Stromal cell of bone marrow (primary cell): ENCODE measurements around the gene SMIM35.
"Not testable (repeated sequence)": the region's sequence is repeated elsewhere in the genome, so short reads cannot be mapped to it uniquely, and the experiment has no call there.

ENCODE experiments used
- DNase-seq: peaks from one replicate; pipeline ENCODE4 v3.0.0-alpha.2; 2012; ENCODE audit warnings: low read depth

The SMIM35 gene

GRCh38 chr11:118080296-118080695, 6.5 kb downstream of the SMIM35 start:
- no peak for DNase-seq

DNA sequence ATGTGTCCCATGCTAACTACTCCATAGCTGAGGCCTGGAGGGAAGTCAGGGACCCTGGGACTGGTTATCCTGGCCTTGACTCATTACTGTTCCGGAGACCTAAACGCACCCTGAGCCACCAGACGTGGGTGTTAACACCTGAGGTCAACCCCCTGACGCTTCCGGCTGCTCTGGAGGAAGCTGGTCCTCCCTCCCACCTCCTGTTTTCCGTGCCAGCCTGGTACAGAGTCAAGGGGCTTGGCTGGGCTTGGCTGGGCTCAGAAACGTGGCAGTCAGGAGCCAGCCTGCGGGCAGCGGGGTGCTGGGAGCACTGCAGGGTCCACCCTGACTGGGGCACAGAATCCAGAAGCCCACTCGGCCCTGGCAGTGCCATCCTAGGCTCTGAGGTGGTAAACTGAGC, 7.3 kb downstream of the SMIM35 start:
- DNase-seq, result no peak

DNA sequence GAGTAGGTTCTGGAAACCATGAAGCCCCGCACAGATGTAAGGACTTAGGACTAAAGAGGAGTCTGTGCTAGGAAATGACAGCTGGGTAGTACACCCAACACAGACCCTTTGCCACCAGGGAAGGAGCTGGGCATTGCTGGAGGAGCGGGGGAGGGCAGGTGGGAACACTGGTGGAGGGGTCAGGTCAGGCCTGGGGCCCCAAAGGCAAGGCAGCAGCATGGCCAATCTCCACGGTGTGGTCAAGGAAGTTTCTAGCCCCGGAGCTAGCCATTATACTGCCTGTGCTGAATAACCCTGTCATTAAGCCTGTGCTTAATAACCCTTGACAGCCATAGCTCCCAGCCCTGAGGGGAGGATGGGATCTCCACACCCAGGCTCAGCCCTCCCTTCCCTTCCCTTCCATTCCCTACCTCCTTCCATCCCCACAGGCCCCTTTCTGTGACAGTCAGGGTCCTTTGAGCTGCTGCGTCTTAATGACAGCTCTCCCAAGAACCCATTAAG, 7.8 kb downstream of the SMIM35 start:
- no peak for DNase-seq

GRCh38 chr11:118076754-118077281, 9.9 kb downstream of the SMIM35 start, which contains the start of gene TMPRSS4:
Gene TMPRSS4, plus strand, starts transcription at chr11:118077078. Its CDS starts 225 bp downstream, at chr11:118077303.
- DNase-seq, result no peak

- DNase-seq, result no peak
Observed at GRCh38 chr11:118074785-118075184, 12.0 kb downstream of the SMIM35 start.

DNA sequence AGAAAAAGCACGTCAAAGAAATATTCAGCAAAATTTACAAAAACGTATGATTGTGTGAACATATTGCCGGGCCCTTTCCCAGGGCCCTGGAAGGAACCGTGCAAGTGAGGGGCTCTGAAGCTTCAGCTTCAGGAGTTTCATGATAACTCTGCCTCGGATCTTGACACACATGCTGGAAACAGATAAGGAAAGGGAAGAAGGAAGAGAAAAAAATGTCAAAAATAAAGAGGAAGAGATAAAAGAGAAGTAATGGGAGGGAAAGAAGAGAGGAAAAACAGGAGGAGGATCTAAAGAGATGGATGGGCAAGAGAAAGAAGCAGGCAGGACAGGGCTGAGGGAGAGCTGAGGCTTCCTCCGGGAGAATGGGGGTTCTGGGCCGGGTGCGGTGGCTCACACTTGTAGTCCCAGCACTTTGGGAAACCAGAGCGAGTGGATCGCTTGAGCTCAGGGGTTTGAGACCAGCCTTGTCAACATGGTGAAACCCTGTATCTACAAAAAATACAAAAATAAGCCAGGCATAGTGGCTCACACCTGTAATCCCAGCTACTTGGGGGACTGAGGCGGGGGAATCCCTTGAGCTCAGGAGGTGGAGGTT, 12.6 kb downstream of the SMIM35 start:
- DNase-seq, result no peak

GRCh38 chr11:118073554-118073953, 13.2 kb downstream of the SMIM35 start:
- DNase-seq, result no peak

GRCh38 chr11:118071416-118072030, 15.2 kb downstream of the SMIM35 start:
- DNase-seq, result no peak

DNA sequence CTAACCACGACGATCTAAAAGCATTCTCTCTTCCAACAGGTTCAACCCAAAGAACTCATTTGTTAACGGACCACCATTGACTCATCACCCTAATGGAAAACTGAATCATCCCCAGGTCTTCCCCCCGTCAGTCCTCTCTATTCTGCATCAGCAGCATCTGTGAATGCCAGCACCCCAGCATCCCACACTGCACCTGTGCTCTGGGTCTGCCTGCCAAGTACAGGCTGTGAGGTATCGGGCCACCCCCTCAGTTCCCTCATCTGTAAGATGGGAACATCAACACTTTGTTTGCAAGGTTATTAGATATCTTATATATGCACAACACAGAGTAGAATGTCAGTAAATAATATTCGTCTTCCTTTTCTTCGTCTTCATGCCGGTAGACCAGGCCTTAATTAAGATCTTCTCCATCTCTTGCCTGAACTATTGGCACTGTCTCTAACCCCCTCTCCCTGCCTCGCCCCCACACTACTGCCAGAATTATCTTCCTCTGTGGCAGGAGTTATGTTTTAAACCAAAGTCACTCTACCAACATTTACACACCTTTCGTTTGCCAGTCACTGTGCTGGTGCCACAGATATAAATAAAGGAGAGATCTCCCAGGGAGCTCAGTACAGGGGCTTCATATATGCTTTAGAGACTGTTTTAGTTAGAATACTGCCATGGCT, 17.7 kb downstream of the SMIM35 start:
- no peak for DNase-seq

- DNase-seq, result no peak
Observed at GRCh38 chr11:118068206-118068944, 18.4 kb downstream of the SMIM35 start.

DNA sequence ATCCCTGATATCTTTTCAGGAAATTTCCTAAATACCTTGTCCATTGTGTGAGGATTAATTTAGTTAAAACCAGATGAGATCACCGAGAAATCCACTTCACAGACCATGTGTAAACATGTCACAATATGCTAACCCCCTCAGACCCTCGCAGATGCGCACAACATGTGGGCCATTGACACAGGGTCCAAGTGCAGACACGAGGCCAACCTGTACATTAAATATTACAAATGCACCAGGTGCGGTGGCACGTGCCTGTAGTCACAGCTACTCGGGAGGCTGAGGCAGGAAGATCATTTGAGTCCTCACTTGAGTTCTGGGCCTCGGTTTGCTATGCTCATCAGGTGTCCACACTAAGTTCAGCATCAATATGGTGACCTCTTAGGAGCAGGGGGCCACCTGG, 19.8 kb downstream of the SMIM35 start:
- DNase-seq, result no peak

- no peak for DNase-seq
Observed at GRCh38 chr11:118065384-118065783, 21.4 kb downstream of the SMIM35 start.

DNA sequence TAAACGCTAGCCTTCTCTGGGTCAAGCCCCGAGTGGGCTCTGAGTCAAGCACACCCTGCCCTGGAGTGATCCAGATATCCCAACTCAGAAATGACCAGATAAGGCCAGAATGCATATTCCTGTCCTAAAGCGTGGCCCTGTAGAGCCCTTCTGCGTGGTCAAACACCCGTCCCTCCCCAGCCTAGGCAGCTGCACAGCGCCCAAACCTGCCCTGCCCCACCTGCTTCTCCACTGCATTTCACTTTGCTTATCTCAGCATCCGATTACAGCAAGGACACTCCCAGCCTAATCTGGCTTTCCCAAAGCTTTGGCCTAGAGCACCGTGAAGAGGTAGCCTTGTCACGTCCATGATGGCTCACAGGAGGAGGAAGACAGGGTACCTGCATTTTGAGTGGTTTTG, 21.8 kb downstream of the SMIM35 start:
- DNase-seq, result no peak

DNA sequence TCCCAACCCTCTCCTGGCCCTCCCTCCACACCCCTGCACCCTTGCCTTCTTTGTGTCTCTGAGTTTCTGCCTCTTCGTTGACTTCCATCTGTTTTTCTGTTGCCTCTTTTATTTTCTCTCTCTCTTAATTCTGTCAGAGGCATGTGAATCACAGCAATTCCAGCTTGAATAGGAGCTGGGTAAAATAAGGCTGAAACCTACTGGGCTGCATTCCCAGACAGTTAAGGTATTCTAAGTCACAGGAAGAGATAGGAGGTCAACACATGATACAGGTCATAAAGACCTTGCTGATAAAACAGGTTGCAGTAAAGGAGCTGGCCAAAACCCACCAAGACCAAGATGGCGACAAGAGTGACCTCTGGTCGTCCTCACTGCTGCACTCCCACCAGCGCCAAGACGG, 24.1 kb downstream of the SMIM35 start:
- not testable (repeated sequence) for DNase-seq

DNA sequence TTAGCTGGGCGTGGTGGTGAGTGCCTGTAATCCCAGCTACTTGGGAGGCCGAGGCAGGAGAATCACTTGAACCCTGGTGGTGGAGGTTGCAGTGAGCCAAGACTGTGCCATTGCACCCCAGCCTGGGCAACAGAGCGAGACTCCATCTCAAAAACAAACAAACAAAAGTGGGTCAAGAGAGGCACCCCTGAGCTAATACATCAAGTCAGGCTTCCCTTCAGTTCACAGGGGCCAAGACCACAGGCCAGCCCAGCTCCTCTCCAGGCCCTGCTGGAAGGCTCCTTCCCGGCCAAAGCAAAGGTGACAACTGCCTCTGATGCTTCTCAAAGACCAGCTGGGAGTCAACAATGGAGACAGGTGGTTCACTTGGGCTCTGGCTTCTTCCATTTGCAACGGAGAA, 24.6 kb downstream of the SMIM35 start:
- DNase-seq, result not testable (repeated sequence)

DNA sequence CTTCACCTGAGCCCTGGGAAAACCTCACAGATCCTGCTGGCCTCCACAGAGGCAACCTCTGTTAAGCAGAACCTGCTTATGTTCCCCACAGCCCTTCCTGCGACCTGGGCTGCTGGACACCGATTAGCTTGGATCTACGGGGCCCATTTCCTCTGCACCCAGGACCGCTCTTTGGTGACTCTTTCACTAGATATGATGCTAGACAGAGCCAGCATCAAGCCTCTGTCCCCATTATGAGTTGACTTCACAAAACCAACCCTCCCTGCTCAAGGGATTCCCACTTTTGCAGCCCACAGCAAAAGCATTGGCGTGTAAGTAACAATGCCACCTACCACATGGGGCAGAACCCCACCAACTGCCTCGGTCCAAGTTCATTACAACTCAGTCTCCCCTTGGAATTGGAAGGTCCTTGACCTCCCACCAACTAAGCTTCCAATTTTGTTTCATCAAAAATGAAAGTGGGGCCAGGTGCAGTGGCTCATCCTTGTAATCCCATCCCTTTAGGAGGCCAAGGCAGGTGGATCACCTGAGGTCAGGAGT, 25.1 kb downstream of the SMIM35 start:
- DNase-seq, result no peak

DNA sequence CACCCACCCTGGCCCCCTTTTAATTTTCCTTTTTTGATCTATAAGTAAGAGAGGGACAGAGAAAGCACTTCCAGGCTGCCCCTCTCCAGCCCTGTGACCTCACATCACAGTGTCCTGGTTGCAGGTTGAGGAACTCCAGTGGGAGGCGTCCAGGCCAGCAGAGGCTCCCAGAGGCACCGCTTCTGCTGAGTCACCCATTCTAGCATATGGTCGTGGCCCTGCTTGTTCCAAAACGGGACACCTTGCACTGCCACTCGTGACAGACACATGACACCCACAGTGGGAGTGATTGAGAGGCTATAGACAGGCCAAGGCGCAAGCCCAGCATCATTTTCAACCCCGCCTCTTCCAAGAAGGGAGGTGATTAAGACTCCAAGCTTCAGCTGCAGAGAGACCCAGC, 25.9 kb downstream of the SMIM35 start:
- DNase-seq, result no peak

DNA sequence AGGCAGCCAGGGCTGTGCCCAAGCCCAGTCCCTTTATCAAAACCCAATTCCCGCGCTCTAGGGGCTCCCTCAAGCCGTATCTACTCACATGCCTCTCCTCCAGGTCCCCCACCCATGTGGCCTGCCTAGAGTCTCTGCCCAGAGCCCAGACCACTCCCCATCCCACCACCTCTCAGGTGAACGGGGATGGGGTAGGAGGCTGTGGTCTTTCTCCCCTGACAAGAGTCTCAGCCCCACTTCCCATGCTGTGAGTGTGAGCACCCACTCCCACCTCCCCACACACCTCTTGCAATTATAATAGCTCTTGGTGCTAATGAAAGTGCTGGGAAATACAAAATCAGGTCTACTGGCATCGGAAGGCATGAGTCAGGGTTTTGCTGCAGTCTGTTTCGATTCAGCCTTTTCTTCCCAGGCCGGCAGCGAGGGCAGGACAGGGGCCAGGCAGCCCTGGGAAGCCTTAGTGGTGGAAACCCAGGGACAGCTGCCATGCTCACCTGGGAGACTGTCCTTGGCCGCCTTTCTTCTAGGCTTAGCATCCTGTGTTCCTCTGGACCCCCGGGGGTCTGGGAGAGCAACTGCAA, 26.6 kb downstream of the SMIM35 start:
- no peak for DNase-seq

DNA sequence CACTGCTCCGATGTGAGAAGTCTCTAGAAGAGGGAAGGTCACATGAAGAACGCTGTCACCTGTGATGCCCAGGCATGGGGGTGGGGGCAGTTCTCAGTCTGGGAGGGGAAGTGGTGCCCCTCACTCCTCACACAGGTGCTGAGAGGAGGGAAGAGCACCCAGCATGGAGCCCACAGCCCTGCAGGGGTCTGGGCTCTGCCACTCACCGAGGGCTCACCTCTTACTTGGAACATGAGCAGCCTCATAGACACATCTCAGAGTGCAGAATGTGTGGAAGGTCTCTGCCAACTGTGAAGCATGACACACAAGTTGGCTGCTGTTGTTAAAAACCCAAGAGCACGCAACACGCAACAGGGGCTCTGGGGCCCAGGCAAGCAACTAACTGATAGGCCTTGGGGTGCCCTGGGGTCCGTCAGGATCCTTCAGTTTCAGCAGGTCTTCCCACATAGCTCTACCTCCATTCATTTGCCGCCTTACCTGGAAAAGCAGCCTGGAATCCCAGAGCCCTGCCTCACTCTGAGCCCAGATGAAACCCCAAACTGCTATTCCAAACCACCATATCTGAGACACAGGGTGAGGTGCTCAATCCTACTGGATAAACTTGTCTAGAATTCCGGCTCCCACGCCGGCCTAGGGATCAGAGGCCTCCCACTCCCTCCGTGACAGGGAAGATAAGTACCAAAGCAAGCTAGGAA, 27.4 kb downstream of the SMIM35 start:
- no peak for DNase-seq

- DNase-seq, result no peak
Observed at GRCh38 chr11:118058311-118059245, 28.2 kb downstream of the SMIM35 start.
